Measurements from ENCODE around the gene HLA-DQA2.
"Not testable (repeated sequence)": the region's sequence is repeated elsewhere in the genome, so short reads cannot be mapped to it uniquely, and the experiment has no call there.

The HLA-DQA2 gene

DNA sequence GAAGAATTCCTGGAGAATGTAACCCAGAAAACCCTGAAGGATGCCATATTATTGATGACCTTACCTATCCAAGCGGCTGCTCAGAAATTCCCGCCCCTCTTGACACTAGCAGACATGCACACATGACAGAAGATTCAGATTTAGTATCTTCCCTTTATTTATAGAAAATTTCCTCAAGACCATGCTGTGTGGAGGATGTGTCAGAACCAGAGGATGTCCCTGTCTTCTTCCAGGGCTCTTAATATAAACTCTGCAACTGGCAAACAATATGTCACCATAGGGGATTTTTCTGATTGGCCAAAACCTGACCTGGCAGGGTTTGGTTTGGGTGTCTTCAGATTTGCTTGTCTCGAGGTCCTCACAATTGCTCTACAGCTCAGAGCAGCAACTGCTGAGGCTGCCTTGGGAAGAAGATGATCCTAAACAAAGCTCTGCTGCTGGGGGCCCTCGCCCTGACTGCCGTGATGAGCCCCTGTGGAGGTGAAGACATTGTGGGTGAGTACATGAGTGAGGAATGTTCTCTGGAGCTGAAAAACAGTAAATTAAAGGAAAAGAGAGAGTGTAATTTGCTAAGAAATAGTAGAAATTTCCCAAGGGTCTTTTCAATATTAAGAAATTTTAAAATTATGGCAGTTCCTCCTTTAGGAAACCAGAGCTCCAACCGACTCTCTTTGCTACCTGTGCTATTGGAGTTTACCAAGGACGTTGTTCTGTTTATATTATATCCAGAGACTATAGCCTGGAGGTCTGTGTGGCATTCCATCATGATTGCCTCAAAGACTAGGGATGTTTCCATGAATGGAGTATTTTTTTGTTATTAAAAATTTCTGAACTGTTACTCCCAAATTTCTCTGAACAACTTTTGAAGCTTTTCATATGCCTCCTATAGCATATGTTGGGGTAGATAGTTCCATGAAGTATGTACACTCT is at the start of gene HLA-DQA2:
Gene HLA-DQA2 (plus strand): TSS at position 361 of the 930 bp plus-strand sequence. CDS start 53 bp downstream, at position 414.
- DNase-seq, result no peak

DNA sequence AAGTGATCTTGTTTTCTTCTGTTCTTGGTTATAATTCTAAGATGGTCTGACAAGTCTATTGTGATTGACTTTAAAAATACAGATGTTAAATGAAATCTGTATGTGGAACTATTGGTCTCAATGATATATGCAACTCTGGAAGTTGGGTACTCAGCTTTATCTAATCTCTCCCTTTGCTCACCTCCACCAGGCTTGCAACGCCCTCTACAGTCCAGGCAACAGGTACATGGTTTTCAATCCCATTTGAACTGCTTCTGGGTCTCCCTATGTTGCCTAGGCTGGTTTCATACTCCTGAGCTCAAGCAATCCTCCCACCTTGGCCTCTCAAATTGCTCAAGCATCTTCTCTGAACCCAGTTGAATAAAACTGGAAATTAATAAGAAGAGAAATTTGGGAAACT is 49.2 kb upstream of the HLA-DQA2 start:
- peak; percentile 41 for DNase-seq

DNA sequence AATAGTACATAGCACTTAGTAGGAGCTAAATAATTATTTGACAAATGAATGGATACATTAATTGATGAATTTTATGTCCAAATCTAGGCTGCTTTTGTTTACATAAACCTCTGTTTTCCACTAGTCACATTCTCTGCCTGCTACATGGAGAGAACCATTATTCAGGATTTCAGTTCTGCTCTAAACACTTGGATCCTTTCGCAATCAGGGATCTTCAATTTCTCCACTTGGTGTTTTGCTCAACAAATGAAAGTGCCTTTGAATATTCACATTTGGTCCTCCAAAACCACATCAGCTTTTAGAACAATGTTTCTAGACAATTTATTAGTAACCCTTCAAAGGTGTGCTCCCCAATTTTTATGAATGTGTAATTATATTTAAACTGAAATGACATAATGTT is 44.2 kb upstream of the HLA-DQA2 start:
- DNase-seq, result no peak

DNA sequence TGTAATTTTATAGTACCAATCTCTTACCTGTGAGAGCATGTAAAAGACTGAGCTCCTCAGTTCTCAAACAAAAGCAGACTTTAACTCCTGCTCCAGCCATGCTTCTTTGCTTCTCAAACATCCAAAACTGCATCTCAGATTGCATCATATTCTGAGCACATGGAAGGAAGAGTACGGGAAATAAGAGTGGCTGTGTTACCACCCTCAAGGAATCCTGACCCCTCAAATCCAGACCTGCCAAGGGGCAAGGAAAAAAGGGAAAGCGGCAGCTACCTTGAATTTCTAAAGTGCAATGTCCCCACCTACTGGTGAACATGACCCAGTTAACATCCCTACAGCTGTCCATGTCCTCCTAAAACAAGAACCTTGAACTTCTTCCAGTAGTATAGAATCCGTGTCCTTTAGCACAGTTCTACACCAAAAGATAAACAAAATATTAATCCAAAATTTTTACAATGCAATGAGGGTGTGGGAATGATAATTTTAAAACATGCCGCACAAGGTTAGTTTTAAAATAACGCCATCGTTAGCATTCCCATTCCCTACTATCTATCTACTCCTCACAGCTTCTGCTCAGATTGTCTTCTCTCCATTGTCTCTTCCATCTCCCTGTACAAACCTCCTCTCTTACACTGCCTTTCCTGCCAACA is 40.7 kb upstream of the HLA-DQA2 start:
- no peak for DNase-seq

DNA sequence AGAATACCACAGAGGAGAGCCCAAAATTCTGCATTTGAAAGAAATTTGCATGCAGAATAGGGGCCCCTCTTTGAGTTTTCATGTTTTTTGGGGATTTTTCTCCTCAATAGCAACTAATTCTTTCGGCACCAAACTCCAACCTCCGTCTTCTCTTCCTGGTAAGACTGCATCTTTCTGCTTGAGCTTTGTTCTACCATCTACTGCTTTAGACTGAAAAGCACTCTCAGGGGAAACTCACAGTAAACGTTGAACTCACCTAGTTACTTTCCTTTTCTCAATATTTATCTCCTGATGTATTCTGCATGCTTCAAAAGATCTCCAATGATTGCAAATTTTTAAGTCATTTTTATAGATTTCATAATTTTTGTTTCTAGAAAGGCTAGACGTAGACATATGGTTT is 37.8 kb upstream of the HLA-DQA2 start:
- no peak for DNase-seq

DNA sequence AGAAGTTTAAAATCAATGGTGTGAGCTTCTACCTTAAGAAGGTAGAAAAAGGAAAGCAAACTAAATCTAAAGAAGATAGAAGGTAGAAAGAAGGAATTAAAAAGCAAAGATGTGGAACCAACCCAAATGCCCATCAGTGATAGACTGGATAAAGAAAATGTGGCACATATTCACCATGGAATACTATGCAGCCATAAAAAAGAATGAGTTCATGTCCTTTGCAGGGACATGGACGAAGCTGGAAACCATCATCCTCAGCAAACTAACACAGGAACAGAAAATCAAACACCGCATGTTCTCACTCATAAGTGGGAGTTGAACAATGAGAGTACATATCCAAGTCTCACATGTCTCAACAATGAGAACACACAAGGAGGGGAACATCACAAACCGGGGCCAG is 36.0 kb upstream of the HLA-DQA2 start:
- not testable (repeated sequence) for DNase-seq

DNA sequence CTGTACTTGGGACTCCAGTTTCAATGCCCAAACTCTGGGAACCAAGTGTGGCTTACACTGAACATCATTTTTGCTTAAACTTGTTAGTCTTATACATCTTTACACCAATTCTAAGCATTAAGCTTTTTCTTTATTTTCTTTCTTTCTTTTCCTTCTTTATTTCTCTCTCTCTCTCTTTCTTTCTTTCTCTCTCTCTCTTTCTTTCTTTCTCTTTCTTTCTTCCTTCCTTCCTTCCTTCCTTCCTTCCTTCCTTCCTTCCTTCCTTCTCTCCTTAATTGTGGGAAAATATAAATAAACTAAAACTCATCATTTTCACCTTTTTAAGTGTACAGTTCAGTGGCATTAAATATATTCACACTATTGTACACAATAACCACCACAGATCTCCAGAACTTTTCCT is 31.6 kb upstream of the HLA-DQA2 start:
- DNase-seq, result no peak

DNA sequence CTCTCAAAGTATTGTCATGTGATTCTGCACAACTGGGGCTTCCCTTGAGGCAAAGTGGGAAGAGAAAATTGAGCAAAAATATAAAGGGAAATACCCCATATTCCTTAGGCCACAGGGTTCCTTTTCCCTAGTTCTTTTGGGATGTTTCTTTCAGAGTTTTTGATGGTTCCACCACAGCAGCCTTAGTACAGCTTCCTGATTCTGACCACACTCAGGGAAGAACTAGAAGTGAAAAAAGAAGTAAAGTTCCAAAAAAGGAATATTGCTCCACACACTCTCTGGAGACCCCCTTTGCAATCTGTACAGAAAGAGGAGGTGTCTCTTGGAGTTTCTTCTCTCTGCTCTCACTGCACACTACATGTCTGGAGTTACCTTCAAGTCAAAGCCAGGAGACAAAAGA is 27.9 kb upstream of the HLA-DQA2 start:
- no peak for DNase-seq

DNA sequence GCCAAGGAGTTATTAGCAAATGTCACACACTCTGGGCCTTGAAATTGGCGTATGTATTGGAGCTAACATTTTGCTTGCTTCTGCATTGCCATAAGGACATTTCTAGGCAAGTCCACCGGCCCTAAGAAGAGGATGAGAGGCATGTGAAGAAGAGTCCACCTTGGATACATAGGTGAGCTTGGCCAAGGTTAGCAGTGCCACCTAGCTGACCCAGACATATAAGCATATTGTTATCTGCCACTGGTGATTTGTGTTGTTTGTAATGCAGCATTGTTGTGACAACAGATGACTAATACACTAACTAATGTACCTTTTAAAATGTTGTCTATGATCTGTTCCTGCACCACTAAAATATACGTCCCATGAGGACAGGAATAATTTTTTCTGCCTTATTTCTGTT is 24.8 kb upstream of the HLA-DQA2 start:
- no peak for DNase-seq

DNA sequence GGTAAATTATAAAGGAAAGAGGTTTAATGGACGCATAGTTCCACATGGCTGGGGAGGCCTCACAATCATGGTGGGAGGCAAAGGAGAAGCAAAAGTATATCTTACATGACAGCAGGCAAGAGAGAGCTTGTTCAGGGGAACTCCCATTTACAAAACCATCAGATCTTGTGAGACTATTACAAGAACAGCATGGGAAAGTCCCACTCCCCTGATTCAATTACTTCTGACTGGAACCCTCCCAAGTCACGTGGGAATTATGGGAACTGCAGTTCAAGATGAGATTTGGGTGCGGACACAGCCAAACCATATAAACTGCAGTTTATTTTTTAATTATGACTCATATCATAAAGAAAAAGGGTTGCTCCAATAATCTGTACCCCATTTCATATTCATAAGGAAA is 22.3 kb upstream of the HLA-DQA2 start:
- DNase-seq, result no peak

DNA sequence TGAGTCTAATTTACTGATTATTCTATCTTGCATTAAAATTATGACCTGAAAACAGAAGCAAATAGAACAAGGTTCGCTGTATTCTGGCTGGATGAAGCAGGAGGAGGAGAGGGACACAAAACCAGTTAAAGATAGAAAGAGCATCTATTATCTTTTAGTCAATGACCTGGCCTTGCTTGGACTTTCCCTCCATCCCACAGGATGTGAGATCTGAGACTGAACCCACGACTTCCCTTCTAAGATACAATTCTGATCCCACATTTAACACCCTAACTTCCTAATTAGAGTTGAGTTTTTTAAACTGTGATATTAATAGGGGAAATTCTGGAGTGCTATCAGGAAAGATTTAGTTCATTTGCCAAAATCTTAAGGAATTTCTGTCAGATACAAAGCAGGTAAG is 3.1 kb upstream of the HLA-DQA2 start:
- no peak for DNase-seq

DNA sequence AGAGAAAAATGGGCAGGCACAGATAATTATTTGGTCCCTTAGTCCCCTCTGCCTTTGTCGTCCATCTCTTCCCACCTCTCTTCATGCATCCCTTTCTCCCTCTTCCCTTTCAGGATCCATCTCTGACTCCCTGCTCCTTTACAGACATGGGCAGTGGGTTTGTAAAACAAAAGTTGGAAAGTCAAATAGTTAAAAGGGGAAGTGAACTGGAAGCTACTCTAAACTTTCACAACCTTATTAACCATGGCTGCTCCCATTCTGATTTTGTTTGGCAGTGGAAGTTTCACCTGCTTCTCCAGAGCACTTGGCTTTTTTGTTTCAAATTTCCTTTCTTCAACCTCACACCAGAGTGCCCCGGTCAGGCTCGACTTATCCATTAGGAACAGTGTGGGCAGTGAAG is 1.2 kb downstream of the HLA-DQA2 start:
- DNase-seq, result no peak

DNA sequence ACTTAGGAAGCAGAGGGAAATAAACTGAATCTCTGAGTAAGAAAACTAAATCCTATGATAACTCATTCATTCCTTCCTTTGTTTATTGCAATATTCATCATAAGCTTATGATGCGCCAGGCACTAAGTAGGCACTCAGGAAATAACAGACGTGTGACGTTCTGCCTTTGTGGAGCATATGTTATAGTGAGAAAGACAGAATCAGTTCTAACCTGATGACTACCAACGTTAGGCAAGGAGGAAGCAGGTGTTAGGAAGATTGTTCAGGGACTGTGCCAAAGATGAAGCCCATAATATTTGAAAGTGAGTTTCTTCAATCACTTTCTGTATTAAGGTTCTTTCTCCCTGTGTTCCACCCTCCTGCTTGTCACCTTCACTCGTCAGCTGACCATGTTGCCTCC is 3.6 kb downstream of the HLA-DQA2 start:
- DNase-seq, result no peak

DNA sequence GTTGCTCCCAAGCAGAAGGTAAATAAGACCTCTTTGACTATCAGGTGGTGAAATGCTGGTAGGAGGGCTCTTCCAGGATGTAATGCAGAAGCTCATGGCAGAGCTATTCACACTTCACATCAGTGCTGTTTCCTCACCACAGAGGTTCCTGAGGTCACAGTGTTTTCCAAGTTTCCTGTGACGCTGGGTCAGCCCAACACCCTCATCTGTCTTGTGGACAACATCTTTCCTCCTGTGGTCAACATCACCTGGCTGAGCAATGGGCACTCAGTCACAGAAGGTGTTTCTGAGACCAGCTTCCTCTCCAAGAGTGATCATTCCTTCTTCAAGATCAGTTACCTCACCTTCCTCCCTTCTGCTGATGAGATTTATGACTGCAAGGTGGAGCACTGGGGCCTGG is 4.5 kb downstream of the HLA-DQA2 start:
- DNase-seq, result not testable (repeated sequence)

DNA sequence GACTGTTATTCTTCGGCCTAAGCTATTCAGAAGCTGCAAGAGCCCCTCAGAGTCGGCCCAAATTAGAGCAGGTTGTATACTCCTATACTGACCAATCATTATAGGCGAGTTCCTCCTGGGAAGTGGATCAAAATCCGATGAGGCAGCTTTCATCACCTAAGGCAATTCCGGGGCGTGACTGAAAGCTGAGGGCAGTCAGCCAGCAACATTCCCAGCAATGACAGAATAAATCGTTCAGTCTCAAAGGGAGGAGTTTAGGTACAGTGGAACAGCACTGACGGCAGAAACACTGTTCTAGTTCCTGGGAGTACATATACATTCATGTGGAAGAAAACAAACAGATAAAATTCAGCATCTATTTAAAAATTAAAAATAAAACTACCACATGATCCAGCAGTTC is 11.4 kb downstream of the HLA-DQA2 start:
- DNase-seq, result no peak

DNA sequence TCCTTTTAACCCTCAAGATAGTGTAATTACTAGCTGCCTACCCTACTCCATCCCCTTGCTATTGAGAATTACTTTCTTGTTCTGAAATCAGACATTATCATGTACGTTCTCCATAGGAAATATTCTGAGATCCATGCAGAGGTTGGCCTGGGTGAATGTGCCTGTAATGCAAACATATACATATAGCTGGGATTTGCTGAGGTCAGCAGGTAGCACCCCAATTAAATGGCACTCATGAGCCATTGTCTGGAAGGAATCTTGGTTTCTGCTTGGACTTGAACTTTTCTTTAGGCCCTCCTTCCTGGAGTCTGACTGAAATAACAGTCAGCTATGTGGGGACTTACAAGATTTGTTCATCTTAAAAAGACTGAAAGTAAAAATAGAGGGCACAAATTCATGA is 18.5 kb downstream of the HLA-DQA2 start:
- no peak for DNase-seq

DNA sequence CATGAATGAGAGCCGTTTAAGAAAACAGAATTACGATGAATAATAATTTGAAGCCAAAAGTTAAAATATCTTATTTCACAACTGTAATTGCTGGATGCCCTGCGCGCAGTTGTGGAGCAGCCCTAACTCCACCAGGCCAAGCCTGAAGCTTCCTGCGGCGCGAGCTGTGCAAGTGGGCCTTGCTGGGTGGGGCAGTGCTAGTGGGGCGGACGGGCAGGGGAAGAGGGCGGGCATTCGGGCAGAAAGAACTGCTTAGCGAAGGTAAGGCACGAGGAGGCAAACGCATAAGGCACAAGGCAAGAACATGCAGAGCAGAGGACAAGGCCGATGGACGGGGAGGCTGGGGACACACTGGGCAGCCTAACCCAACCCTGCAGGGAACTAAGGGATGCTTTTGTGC is 19.9 kb downstream of the HLA-DQA2 start:
- DNase-seq, result no peak

DNA sequence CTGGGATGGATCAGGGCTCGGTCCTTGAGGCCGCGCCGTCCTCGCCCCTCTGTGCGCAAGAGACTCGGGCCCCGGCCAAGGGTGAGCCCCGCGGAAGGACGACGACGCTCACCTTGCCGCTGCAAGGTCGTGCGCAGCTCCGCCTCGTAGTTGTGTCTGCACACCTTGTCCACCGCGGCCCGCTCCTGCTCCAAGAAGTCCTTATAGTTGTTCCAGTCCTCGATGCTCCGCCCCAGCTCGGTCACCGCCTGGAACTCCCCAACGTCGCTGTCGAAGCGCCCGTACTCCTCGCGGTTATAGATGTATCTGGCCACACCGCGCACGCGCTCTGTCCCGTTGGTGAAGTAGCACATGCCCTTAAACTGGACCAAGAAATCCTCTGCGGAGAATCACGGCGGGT is 20.4 kb downstream of the HLA-DQA2 start:
- DNase-seq, result no peak

DNA sequence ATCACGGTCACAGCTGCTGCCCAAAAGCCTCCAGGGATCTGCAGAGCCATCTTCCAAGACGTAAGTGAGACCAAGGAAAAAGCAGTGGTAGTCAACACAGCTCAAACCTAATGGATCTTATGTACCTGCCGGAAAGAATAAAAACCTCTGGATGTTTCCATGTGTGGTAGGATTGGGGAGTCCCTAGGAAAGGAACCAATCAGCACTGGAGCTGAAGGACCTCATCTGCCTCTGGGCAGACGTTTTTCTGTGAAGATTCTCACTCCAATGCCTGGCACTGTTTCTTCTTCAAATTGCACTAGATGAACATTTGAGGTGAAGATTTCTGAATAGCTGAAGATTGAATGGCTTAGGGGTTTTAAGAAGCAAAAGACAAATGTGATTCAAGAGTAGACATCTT is 22.2 kb downstream of the HLA-DQA2 start, which contains the start of gene HLA-DQB2:
Gene HLA-DQB2 (minus strand): TSS at position 112 of the 400 bp plus-strand sequence. CDS start 62 bp downstream, at position 50.
- no peak for DNase-seq

DNA sequence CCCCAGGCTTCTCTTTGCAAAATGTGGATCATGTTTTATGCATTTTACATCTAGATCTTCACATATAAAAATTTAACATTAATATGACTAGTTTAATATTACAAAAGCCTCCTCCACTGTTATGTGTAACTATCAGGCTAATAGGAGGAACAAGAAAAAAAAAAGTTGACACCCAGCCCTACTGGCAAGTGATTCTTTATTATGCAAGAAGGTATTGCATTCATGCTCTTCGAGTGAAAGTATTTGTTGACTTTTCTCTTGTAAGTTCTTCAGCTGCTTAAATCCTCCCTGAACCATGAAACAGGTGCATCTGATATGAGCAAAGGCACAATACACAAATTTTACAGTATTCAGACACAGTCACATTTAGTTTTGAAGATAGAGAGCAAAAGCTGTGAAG is 22.9 kb downstream of the HLA-DQA2 start:
- DNase-seq, result no peak

DNA sequence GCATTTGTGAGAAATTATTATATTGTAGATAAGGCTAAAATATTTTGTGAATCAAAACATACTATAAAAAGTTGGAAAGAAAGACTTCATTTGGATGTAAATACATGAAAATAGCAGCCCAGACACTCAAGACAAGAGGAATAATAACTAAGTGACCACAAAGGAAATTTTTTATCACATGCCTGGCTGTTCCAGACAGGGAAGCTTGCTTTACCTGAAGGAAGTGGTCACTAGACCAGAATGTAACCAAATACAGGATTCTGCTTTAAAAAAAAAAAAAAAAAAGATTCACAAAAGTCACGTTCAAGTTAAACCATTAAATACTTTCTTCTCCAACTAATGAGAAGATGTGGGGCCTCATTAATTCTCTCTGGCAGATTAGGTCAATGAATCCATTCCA is 31.5 kb downstream of the HLA-DQA2 start:
- DNase-seq, result no peak

DNA sequence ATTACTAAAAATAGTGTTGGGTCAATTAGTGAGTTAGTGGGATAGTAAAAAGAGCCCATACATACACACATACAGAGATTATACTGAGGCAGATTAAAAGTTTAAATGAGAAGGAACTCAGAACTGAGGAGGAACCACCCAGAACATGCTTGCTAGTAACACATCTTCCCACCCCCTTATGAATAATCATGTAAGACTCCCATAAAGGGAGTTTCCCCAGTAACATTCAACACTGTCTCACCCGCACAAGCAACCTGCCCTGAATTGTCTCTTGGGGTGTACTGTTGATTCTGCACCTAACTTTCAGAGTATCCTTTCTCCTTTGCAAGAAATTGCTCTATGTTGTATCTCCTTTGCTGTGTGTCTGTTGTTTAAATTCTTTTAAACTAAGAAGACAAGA is 33.2 kb downstream of the HLA-DQA2 start:
- DNase-seq, result no peak

DNA sequence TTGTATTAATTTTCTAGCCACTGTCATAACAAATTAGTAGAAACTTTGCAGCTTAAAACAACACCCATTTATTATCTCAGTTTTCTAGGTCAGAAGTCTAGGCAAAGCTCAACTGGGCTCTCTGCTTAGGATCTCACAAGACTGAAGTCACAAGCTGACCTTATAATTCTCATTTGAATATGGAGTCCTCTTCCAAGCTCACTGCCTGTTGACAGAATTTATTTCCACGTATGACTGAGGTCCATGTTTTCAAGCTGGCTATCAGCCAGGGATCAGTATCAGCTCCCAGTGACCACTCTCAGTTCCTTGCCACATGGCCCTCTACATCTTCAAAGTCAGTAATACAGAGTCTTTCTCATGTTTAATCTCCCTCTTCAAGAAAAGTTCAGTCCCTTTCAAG is 33.9 kb downstream of the HLA-DQA2 start:
- no peak for DNase-seq

DNA sequence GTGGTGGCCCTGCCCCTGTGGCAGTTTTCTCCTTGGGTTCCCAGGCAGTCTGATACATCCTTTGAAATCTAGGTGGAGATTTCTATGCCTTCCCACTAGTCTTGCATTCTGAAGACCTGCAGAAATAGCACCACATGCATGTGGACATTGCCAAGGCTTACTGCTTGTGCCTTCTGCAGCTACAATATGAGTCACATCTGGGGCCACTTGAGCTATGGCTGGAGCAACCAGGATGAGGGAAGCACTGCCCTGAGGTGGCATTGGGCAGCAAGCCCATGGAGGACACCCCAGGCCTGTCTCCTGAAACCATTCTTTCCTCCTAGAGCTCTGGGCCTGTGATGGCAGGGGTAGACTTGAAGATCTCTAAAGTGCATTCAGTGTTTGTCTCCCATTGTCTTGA is 37.8 kb downstream of the HLA-DQA2 start:
- no peak for DNase-seq

Data from activated CD4-positive, CD25-positive, alpha-beta regulatory T cell treated with anti-CD3 and anti-CD28 coated beads, Interleukin-2, amount 50 U/mL, for 72 hours (primary cell).